ENCODE data around the gene NIPBL.
"Not testable (repeated sequence)": the region's sequence is repeated elsewhere in the genome, so short reads cannot be mapped to it uniquely, and the experiment has no call there.

NIPBL gene

DNA sequence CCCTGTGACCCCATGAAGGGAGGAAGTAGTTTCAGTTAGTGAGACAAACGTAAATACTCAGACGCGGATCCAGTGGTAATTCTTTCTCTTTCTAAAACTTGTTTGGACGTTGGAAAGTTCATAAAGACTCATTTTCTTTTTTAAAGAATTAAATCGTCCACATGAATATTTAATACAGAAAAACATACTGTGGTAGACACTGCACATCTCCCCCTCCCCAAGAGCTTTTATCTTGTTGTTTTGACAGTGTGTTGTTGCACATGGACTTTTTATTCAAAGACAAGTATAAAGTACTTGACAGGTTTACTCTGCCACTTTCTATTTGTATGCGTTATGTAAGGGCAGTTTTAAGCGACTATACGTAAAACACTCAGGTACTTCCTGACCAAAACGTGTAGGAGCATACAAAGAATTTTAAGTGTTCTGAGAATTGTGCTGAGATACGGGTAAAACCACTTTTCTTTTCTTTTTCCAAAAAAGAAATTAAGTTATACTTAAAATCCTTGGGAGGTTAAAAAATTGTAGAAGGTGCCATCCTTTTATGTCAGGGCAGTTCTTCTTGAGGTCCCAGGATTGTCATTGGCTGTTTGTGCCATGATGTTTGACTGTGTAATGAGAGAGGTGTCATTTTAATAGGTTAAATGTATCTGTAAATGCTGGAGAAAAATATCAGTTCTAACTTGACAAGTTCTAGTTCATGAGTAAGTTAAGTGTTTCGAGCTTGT, 1.3 kb downstream of the NIPBL start:
- peak; percentile 13 for DNase-seq (ENCODE audit: low spot score)

DNA sequence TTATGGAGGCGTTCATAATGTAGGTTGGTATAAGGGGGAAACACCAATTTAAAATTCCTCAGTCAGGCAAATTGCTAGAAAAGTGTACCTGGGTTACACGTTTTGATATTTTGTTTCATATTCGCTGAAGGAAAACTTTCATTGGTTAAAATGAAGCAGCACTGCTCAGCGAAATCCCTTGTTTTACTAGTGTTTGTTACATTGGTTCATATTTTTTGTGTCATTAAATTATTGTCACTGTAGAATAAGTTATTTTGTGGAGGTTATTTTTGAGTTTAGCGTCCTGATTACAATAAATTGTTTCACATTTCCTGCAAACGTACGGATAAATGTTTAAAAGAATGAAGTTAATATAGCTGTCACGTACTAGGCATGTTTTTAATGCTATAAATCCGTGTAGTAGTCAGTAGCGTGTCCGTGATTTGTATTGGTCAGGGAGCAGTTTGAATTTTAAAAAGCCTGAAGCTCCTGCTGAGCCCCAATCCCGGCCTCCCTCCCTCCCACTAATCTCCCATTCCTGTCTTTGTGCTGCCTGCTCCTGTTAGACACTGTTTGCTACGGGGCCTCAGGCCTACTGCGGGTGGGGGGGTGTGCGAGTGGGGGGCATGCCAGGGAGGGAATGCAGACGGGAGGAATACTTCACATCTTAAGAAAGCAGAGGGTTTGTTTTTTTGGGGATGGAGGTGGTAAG, 2.0 kb downstream of the NIPBL start:
- no peak for DNase-seq (ENCODE audit: low spot score)

DNA sequence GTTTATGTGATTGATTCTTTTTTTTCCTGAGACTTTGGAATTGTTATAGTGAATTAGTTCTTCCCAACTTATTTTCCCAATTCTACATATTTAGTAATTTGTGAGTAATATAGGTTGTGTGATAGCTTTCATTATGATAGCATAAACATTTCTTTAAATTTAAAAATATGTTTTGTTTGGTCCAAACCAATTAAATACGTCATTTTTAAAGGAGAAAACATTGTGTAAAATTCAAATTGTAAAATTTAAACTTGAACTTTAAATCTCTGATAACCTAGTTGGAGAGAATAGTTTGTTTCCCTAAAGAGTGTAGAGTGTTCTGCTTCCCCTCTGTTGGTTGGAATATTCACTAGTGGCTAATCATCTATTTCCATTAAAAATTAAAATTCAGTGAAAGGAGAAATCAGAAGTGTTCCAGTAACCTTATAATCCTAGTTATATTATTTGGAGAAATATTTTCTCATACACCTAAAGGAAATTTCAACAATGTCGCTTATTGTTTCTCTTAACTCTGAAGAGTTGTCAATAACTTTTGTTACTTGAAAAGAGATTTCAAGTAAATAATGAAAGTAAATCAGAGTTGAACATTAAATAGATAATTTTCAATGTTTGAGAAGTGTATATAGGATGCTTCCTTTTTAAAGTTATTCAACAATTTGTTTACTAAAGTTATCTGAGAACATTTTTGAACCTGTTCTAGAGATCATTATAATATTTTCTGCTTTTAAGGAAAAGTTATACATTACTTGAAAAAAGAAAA, 2.9 kb downstream of the NIPBL start:
- DNase-seq (ENCODE audit: low spot score), result no peak

DNA sequence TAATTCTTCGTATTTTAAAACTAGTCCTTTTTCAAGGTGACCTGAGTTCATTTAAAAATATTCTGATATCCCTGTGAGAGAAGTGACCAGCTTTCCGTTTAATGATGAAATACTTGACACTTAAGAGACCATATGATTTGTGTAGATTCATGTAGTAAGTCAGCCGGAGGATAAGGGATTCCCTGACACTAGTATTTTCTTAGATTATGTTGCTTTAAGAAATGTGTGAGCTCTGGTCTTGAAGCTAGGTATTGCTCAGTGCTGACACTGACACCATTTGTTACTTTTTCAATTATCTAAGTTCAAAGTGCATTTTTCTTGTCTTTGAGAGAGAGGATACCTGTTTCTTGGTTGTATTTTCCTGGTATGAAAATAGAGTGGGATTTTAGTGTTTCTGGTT, 4.2 kb downstream of the NIPBL start:
- DNase-seq (ENCODE audit: low spot score), result no peak

DNA sequence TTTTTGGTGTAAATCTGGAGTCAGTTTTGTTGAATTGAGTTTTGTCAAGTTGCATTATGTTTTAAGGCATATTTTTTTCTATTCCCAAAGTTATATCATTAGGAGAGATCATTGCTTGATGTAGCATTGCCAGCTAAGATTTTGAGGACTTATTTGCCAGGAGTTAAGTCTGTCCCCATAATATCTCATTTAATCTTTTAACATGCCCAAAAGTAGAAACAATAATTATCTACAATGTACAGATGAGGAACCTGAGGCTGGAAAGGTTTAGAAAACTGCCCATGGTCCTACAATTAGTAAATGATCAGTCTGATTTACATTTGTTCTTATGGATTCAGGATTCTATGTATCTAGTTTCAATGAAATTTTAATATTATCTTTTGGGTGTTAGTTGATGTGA, 4.7 kb downstream of the NIPBL start:
- no peak for DNase-seq (ENCODE audit: low spot score)

GRCh38 chr5:36881807-36882206, 5.2 kb downstream of the NIPBL start:
- DNase-seq (ENCODE audit: low spot score), result no peak

GRCh38 chr5:36882250-36882649, 5.7 kb downstream of the NIPBL start:
- no peak for DNase-seq (ENCODE audit: low spot score)

DNA sequence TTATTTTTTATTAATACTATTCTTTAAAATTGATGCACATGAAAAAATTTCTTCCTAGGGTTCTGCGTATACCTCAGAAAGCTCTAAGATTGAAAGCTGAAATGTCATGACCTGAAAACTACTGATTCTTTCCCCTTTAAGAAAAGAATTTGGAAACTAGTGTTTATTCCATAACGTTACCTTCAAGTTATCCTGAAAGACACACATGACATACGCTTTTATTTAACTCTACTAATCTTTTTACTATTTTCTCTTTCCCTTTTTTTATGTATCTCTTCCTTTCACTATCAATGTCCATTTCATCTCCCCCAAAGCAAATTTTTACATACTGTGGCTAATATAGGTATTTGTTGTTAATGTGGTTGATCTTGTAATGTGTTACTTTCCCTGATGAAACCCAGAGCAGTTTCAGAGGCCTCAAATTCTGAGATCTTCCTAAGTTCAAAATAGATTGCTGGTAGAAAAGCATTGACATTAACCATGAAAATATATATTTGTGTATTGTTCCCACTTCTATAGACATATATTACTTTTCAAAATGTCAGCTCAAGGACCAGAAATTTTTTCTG, 7.4 kb downstream of the NIPBL start:
- DNase-seq (ENCODE audit: low spot score), result no peak

DNA sequence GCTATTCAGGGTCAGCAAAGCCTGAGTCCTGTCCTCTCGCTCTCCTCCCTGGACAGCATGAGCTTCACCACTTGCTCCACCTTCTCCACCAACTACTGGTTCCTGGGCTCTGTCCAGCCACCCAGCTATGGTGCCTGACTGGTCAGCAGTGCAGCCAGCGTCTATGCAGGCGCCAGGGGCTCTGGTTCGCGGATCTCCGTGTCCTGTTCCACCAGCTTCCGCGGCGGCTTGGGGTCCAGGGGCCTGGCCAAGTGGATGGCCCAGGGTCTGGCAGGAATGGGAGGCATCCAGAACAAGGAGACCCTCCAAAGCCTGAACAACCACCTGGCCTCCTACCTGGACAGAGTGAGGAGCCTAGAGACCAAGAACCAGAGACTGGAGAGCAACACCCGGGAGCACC, 8.6 kb downstream of the NIPBL start:
- DNase-seq (ENCODE audit: low spot score), result no peak

- no peak for DNase-seq (ENCODE audit: low spot score)
Observed at GRCh38 chr5:36885566-36886485, 9.3 kb downstream of the NIPBL start.

DNA sequence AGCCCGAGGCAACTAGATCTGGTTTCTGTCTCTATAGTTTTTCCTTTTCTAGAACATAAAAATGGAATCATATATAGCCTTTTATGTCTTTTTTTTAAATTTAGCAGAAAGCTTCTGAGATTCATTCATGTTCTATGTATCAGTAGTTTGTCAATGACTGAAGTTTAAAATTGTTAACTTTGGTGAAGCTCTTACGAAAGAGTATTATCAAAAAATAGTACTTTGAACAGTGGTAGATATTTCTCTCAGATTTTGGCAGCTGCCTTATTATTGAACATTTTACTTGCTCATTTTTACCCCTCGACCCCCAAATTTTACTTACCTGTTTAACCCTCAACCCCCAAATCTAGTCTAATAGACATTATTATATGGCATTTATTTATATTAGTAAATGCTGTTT, 10.2 kb downstream of the NIPBL start:
- DNase-seq (ENCODE audit: low spot score), result no peak

GRCh38 chr5:36887532-36887931, 11.0 kb downstream of the NIPBL start:
- no peak for DNase-seq (ENCODE audit: low spot score)

GRCh38 chr5:36888303-36888702, 11.7 kb downstream of the NIPBL start:
- no peak for DNase-seq (ENCODE audit: low spot score)

GRCh38 chr5:36889264-36889663, 12.7 kb downstream of the NIPBL start:
- DNase-seq (ENCODE audit: low spot score), result no peak

DNA sequence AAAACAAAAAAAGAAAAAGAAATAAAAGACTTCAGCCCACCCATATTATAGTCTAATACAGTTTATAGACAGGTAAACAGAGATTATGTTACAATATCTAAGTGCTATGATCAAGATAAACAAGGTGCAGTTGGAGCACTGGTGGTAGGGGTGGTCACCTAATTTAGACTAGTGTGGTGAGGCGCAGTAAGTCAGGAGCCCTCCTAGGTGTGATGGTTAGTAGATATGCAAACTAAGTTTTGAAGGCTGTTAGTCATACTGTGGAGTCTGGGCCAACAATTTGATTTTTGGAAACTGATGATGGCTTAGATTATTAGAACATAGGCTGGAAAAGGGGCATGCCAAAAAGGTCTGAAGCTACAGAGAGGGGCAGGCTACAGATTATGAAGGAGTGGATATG, 14.7 kb downstream of the NIPBL start:
- DNase-seq (ENCODE audit: low spot score), result no peak

DNA sequence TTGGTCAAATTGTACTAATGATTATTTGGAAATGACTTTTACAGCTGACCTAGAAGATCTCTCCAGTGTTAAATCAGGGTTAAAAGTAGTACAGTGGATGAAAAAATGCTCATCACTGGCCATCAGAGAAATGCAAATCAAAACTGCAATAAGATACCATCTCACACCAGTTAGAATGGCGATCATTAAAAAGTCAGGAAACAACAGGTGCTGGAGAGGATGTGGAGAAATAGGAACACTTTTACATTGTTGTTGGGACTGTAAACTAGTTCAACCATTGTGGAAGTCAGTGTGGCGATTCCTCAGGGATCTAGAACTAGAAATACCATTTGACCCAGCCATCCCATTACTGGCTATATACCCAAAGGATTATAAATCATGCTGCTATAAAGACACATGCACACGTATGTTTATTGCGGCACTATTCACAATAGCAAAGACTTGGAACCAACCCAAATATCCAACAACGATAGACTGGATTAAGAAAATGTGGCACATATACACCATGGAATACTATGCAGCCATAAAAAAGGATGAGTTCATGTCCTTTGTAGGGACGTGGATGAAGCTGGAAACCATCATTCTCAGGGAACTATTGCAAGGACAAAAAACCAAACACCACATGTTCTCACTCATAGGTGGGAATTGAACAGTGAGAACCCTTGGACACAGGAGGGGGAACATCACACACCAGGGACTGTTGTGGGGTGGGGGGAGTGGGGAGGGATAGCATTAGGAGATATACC, 15.7 kb downstream of the NIPBL start:
- DNase-seq (ENCODE audit: low spot score), result not testable (repeated sequence)

- DNase-seq (ENCODE audit: low spot score), result no peak
Observed at GRCh38 chr5:36894954-36895353, 18.4 kb downstream of the NIPBL start.

DNA sequence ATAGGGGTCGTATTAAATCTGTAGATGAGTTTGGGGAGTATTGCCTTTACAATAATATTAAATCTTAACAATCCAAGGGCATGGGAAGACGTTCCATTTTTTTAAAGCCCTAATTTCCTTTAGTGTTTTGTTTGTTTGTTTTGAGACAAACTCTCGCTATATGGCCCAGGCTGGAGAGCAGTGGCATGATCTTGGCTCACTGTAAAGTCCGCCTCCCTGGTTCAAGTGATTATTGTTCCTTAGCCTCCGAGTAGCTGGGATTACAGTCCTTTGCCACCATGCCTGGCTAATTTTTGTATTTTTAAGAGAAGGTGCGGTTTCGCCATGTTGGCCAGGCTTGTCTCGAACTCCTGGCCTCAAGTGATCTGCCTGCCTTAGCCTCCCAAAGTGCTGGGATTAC, 19.9 kb downstream of the NIPBL start:
- DNase-seq (ENCODE audit: low spot score), result no peak

- DNase-seq (ENCODE audit: low spot score), result no peak
Observed at GRCh38 chr5:36897616-36898015, 21.0 kb downstream of the NIPBL start.

DNA sequence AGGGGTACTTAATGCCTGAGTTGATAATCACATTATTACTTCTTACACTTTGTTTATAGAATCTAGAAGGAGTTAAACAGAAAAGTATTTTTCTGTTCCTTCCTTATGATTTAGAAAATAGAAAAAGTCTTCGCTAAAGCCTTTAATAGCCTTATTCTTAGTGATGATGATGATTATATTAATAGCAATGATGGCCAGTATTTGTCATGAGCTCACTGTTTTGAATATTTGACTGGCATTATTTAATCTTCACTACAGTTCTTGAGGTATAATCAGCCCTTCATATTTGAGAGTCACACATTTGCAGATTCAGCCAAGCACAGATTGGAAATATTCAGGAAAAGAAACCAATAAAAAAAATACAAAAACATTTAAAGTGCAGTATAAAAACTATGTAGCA, 23.3 kb downstream of the NIPBL start:
- no peak for DNase-seq (ENCODE audit: low spot score)

GRCh38 chr5:36900283-36900682, 23.7 kb downstream of the NIPBL start:
- no peak for DNase-seq (ENCODE audit: low spot score)
